ENCODE data around the gene BTBD16.

Gene BTBD16

GRCh38 chr10:122277526-122278136 lies 6.5 kb downstream of the BTBD16 start:
- TF ChIP-seq ZFX (IDR thresholded peaks at IDR 0.05; ENCODE audit: borderline replicate concordance) (no peak), CTCF (IDR thresholded peaks at IDR 0.05) (no peak)
- H3K27ac ChIP-seq, result no peak overlapping the region

- TF ChIP-seq ZFX (IDR thresholded peaks at IDR 0.05; ENCODE audit: borderline replicate concordance) (no peak), CTCF (IDR thresholded peaks at IDR 0.05) (peak; percentile 81)
- H3K27ac ChIP-seq, result no peak overlapping the region
Measured at GRCh38 chr10:122279725-122280141, 8.6 kb downstream of the BTBD16 start.

- no peak overlapping the region for H3K27ac ChIP-seq
- TF ChIP-seq ZFX (IDR thresholded peaks at IDR 0.05; ENCODE audit: borderline replicate concordance) (no peak), CTCF (IDR thresholded peaks at IDR 0.05) (no peak)
Measured at GRCh38 chr10:122280156-122280555, 9.1 kb downstream of the BTBD16 start.

DNA sequence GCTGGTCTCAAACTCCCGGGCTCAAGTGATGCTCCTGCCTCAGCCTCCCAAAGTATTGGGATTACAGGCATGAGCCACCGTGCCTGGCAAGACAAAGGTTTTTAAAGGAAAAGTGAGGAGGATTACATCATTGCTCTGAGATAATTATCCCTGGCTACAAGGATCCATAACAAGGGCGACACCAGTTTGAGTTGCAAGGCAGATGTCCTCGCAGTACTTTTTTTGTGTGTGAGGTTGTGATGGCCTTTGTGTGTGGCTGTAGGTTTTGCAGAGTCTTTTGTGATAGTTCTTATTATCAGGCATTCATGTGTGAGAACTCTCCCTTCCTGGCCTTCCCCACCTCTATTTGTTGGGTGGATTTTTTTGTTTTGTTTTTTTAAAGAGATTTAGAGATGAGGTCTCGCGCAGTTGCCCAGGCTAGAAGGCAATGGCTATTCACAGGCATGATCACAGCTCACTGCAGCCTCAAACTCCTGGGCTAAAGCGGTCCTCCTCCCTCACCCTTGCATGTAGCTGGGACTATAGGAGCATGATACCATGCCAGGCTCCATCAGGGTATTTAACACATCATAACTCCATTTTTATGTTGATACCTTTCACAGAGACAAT lies 10.0 kb downstream of the BTBD16 start:
- no peak for TF ChIP-seq ZFX (IDR thresholded peaks at IDR 0.05; ENCODE audit: borderline replicate concordance)
- TF ChIP-seq CTCF (IDR thresholded peaks at IDR 0.05), result no peak
- H3K27ac ChIP-seq, result no peak overlapping the region

DNA sequence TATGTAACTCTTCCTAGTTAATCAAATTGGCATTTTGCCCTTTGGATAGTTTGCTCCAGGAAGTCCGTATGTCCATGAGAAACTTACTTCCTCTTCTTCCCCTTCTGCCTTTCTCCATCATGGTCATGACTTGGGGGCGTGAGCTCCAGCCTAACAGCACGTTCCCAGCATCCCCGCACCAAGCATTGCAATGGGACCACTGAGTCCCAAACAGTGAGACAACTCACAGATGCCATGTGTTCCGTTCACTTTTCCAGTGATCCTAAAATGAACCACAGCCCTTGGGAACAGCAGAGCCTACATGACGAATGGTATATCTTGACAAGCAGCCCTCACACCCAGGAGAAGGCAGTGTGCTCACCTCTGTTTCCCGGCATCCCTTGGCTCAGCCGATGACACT lies 10.7 kb downstream of the BTBD16 start:
- TF ChIP-seq CTCF (IDR thresholded peaks at IDR 0.05) (no peak), ZFX (IDR thresholded peaks at IDR 0.05; ENCODE audit: borderline replicate concordance) (no peak)
- no peak overlapping the region for H3K27ac ChIP-seq

GRCh38 chr10:122282253-122282671 lies 11.2 kb downstream of the BTBD16 start:
- no peak overlapping the region for H3K27ac ChIP-seq
- TF ChIP-seq ZFX (IDR thresholded peaks at IDR 0.05; ENCODE audit: borderline replicate concordance) (no peak), CTCF (IDR thresholded peaks at IDR 0.05) (no peak)

- TF ChIP-seq ZFX (IDR thresholded peaks at IDR 0.05; ENCODE audit: borderline replicate concordance) (no peak), CTCF (IDR thresholded peaks at IDR 0.05) (no peak)
- H3K27ac ChIP-seq, result no peak overlapping the region
Measured at GRCh38 chr10:122282909-122283308, 11.8 kb downstream of the BTBD16 start.
